Fibroblast of mammary gland (primary cell): ENCODE results near the gene PCDHB6.
"Not testable (repeated sequence)": the region's sequence is repeated elsewhere in the genome, so short reads cannot be mapped to it uniquely, and the experiment has no call there.

Experiments
- DNase-seq: peaks from one replicate; pipeline ENCODE4 v3.0.0-alpha.2; 2010; ENCODE audit warnings: low read depth
- H3K4me3 ChIP-seq: 2 replicates; pipeline ENCODE4 v1.5.1; 2011; ENCODE audit warnings: low read depth, mild to moderate bottlenecking, low read length, moderate library complexity; ENCODE audit not compliant: control insufficient read depth
- CTCF ChIP-seq: conservative IDR thresholded peaks from 2 replicates; pipeline ENCODE4 v1.5.1; 2011; ENCODE audit warnings: low read depth, low read length, inconsistent platforms; ENCODE audit not compliant: control insufficient read depth, insufficient read depth

The PCDHB6 gene

GRCh38 chr5:141150993-141151325 is 1.1 kb downstream of the PCDHB6 start:
- no peak overlapping the region for H3K4me3 ChIP-seq
- DNase-seq, result no peak
- no peak for TF ChIP-seq CTCF

- H3K4me3 ChIP-seq, DNase-seq: not testable (repeated sequence)
These were observed 1.8 kb downstream of the PCDHB6 start for GRCh38 chr5:141151632-141152031.

DNA sequence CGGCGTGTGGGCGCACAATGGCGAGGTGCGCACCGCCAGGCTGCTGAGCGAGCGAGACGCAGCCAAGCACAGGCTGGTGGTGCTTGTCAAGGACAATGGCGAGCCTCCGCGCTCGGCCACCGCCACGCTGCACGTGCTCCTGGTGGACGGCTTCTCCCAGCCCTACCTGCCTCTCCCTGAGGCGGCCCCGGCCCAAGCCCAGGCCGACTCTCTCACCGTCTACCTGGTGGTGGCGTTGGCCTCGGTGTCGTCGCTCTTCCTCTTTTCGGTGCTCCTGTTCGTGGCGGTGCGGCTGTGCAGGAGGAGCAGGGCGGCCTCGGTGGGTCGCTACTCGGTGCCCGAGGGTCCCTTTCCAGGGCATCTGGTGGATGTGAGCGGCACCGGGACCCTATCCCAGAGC is 2.2 kb downstream of the PCDHB6 start:
- DNase-seq, H3K4me3 ChIP-seq: not testable (repeated sequence)

DNA sequence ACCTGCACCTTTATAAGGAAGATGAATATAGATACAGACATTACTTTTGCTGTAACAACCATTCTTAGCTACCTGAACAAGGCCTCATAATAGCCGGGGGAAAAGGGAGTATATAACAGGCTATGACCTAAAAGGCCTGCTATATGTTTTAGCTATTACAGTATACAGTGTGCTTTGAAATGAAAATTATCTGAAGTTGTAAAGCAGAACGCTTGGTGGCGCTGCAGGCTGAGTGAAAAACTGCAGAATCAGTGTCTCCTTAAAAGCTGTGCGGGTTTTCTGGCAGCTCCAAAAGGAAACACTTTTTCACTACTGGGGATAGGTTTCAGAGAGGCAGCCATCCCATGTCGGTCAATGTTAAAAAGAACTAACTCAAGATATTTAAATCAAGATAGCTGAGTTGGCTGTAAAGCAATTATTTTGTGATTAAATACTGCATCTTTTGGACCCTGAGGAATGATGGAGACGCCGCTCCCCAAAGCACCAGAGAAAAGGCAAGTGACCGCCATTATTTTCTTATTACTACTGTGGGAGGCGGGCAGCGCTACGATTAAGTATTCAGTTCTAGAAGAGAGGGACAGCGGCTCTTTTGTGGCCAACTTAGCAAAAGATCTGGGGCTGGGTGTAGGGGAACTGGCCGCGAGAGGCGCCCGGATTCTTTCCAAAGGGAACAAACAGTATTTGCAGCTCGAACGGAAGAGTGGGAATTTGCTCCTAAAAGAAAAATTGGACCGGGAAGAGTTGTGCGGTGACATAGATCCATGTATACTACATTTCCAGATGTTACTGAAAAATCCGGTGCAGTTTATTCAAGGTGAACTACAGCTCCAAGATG is 5.9 kb downstream of the PCDHB6 start:
- no peak for TF ChIP-seq CTCF

DNA sequence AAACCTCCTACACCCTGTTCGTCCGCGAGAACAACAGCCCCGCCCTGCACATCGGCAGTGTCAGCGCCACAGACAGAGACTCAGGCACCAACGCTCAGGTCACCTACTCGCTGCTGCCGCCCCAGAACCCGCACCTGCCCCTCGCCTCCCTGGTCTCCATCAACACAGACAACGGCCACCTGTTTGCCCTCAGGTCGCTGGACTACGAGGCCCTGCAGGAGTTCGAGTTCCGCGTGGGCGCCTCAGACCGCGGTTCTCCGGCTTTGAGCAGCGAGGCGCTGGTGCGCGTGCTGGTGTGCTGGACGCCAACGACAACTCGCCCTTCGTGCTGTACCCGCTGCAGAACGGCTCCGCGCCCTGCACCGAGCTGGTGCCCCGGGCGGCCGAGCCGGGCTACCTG is 7.5 kb downstream of the PCDHB6 start:
- DNase-seq, H3K4me3 ChIP-seq: not testable (repeated sequence)

More for the DNA sequence above, 5.9 kb downstream of the PCDHB6 start:
- H3K4me3 ChIP-seq, result no peak overlapping the region
- no peak for DNase-seq

DNA sequence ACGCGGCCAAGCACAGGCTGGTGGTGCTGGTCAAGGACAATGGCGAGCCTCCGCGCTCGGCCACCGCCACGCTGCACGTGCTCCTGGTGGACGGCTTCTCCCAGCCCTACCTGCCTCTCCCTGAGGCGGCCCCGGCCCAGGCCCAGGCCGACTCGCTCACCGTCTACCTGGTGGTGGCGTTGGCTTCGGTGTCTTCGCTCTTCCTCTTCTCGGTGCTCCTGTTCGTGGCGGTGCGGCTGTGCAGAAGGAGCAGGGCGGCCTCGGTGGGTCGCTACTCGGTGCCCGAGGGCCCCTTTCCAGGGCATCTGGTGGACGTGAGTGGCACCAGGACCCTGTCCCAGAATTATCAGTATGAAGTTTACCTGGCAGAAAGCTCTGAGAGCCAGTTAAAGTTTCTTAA is 8.0 kb downstream of the PCDHB6 start:
- H3K4me3 ChIP-seq, result not testable (repeated sequence)

GRCh38 chr5:141172381-141173204 is 22.7 kb downstream of the PCDHB6 start, which contains the start of gene PCDHB7:
Gene PCDHB7, plus strand, starts transcription at chr5:141172644. Its CDS starts 192 bp downstream, at chr5:141172836.
- TF ChIP-seq CTCF, result peak; percentile 48
- peak; percentile 20 for DNase-seq
- no peak within 1 kb of the TSS for H3K4me3 ChIP-seq

More for the DNA sequence above, 8.0 kb downstream of the PCDHB6 start:
- DNase-seq, result not testable (repeated sequence)

DNA sequence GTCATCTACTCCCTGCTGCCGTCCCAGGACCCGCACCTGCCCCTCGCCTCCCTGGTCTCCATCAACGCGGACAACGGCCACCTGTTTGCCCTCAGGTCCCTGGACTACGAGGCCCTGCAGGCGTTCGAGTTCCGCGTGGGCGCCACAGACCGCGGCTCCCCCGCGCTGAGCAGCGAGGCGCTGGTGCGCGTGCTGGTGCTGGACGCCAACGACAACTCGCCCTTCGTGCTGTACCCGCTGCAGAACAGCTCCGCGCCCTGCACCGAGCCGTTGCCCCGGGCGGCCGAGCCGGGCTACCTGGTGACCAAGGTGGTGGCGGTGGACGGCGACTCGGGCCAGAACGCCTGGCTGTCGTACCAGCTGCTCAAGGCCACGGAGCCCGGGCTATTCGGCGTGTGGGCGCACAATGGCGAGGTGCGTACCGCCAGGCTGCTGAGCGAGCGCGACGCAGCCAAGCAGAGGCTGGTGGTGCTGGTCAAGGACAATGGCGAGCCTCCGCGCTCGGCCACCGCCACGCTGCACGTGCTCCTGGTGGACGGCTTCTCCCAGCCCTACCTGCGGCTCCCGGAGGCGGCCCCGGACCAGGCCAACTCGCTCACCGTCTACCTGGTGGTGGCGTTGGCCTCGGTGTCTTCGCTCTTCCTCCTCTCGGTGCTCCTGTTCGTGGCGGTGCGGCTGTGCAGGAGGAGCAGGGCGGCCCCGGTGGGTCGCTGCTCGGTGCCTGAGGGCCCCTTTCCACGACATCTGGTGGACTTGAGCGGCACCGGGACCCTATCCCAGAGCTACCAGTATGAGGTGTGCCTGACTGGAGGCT is 24.6 kb downstream of the PCDHB6 start:
- not testable (repeated sequence) for H3K4me3 ChIP-seq, DNase-seq

- H3K4me3 ChIP-seq, result no peak overlapping the region
- no peak for DNase-seq
- TF ChIP-seq CTCF, result no peak
These were observed 26.1 kb downstream of the PCDHB6 start for GRCh38 chr5:141175933-141176332.

DNA sequence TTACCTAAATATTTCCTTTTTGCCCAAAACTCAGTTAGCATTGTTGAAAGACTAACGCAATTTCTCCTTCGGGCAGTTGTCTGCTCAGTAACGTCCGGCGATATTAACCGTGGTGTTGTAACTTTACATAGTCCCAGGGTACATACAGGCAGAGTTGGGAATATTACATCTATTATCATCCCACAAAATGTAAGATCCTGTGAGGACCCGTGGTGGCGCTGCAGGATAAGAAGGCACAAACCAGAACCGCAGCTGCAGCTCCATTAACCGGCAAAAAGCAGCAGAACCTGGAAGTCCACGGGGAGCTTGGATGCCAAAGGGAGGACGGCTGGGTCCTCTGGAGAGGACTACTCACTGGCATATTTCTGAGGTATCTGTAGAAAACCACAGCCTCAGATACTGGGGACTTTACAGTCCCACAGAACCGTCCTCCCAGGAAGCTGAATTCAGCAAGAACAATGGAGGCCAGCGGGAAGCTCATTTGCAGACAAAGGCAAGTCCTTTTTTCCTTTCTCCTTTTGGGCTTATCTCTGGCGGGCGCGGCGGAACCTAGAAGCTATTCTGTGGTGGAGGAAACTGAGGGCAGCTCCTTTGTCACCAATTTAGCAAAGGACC is 27.8 kb downstream of the PCDHB6 start, which contains the start of gene PCDHB8:
TSS of gene PCDHB8 (plus strand) at position 214 of the 615 bp plus-strand sequence. CDS start at position 459, 245 bp downstream.
- not testable (repeated sequence) for DNase-seq, H3K4me3 ChIP-seq

DNA sequence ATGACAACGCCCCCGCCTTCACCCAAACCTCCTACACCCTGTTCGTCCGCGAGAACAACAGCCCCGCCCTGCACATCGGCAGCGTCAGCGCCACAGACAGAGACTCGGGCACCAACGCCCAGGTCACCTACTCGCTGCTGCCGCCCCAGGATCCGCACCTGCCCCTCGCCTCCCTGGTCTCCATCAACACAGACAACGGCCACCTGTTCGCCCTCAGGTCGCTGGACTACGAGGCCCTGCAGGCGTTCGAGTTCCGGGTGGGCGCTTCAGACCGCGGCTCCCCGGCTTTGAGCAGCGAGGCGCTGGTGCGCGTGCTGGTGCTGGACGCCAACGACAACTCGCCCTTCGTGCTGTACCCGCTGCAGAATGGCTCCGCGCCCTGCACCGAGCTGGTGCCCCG is 29.5 kb downstream of the PCDHB6 start:
- not testable (repeated sequence) for H3K4me3 ChIP-seq, DNase-seq

- DNase-seq, H3K4me3 ChIP-seq: not testable (repeated sequence)
These were observed 30.0 kb downstream of the PCDHB6 start for GRCh38 chr5:141179876-141180275.
